GM21723 (cell line): Measurements from ENCODE around the gene RHOH.

Experiments used
- ATAC-seq: cut with Tn5 transposase; IDR thresholded peaks from one replicate; pipeline ENCODE4 v1.9.1; 2021; ENCODE audit warnings: mild to moderate bottlenecking, moderate library complexity; ENCODE audit not compliant: unreplicated experiment

RHOH gene

DNA sequence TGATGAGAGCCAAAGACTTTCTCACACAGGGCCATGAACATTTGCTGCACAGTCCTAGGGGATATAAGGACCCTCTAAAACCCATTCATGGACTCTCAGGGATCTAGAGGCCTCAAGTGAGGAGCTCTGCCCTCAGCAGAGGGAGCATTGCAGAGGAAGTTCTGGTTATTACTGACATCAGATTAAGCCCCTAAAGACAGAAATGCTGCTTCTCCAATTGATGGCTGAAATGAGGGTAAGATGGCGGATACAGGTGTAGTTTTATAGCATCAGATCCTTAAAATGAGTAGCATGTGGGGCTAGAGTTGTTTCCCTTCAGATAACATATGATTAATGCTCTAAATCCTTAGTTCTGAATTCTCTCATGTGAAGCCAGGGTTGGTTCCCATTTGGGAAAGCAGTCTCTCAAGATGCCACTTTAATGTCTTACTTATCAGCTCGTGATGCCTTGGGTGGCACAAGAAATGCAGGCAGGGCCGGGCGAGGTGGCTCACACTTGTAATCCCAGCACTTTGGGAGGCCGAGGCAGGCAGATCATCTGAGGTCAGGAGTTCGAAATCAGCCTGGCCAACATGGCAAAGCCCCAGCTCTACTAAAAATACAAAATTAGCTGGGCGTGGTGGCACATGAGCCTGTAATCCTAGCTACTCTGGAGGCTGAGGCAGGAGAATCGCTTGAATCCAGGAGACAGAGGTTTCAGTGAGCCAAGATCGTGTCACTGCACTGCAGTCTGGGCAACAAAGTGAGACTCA is 7.9 kb downstream of the RHOH start:
- no peak for ATAC-seq

- peak; percentile 63 for ATAC-seq
Measured at GRCh38 chr4:40205259-40206198, 8.7 kb downstream of the RHOH start.

DNA sequence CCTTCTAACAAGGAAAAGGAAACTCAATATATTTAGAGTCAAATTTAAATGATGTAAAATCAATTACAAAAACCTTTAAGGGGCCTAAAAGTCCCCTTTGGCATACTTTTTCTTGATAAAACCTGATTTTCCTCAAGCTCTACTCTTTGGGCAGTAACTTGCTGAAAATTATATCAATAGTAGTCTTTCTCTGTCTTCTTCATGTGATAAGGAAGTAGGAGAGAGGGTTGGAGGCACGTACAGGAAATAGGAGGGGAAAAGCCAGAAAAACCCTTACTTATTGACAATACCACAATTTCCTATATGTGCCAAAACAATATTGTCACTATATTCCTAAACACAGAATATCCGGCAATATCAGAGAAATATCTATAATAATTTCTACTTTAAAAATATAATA is 9.6 kb downstream of the RHOH start:
- ATAC-seq: no peak

DNA sequence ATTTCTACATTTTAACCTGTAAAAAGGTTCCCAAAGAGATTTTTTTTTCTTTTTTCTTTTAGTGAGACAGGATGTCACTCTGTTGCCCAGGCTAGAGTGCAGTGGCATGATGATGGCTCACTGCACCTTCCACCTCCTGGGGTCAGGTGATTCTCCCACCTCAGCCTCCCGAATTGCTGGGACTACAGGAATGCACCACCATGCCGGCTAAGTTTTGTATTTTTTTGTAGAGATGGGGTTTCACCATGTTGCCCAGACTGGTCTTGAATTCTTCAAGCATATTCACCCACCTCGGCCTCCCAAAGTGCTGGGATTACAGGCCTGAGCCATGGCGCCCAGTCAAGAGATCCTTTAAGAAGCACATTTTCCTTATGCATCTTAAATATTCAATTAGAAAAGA is 12.6 kb downstream of the RHOH start:
- ATAC-seq: no peak

DNA sequence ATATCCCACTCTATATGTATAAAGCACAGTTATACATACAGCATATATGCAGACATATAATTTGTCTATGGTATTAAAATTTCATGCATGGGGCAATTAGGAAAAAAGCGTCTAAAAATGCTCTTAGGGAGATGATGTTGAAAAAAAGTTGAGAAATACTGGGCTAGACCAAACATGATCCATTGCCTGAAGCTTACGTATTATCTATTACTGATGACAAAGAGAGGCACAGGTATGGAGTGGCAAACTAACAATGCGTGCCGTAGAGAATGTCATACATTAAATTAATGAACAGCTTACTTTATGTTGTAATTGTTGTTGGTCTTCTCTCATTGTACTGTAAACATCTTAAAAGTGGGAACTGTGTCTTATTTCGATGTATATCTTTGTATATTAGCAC is 13.9 kb downstream of the RHOH start:
- ATAC-seq: no peak

DNA sequence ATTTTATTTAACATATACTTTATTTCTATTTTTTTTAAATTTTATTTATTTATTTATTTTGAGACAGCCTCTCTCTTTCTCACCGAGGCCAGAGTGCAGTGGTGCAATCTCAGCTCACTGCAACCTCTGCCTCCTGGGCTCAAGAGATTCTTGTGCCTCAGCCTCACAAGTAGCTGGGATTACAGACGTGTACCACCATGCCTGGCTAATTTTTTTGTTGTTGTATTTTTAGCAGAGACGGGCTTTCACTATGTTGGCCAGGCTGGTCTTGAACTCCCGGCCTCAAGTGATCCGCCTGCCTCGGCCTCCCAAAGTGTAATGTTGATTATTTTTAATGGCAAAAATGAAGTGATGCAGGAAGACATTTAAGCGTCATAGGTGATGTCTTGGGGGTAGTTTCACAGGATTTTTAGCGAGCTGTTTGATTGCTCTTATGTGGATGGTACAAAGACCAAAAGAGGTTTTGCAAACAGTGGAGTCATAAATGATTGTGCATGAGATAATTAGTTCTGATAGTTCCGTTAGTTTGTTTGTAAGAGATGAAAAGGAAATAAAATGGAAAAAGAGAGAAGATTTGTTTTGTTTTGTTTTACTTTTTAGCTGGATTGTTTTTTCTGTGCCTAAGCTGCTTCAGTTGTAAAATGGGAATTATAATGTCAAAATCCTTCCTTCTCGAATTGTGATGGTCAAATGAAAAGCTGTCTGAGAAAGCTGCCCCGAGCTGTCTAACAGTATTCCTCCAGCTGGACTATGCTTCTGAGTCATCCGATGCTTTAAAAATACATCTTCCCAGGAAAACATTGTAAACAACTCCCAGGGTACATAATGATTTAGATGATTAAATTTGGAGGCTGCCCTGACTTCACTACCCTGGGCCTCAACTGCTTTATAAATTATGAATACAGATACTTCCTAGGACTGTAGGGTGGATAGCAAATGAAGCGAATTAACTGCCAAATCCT is 14.7 kb downstream of the RHOH start:
- no peak for ATAC-seq

DNA sequence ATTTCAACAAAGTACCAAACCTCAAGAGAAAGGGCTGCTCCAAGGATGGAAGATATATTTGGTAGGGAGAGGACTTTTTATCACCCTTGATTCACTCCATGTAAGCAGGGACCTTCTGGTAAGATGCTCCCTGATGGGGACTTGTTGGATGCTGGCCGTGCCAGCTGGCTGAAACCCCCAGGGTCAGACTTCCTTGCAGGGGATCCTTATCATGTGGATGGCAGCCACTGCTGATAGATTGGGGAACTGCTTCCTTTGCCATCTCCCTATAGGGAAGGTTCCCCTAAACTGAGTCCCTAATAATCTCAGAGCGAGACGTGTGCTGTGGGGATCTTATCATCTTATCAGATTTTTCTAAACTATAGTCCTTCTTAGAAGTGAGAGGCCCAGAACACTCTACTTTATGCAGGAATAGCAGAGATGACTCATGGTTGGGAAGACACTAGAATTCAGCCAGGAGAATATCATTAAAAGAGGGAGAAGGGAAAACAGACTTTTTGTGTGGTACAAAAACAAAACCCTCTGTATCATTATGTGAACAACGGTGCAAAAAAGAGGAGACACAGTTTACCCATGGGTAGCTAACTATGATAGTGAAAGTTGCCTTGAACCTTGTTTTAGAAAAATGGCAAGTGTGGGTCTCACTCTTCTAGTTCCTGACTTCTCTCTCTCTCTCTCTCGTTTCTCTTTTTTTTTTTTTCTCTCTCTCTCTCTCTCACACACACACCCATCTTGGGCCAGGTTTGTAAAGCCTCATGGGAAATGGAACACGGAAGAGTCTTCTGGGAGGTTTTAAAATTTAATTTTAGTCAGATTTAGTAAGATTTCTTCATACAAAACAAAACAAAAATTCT is 16.1 kb downstream of the RHOH start:
- ATAC-seq: no peak

DNA sequence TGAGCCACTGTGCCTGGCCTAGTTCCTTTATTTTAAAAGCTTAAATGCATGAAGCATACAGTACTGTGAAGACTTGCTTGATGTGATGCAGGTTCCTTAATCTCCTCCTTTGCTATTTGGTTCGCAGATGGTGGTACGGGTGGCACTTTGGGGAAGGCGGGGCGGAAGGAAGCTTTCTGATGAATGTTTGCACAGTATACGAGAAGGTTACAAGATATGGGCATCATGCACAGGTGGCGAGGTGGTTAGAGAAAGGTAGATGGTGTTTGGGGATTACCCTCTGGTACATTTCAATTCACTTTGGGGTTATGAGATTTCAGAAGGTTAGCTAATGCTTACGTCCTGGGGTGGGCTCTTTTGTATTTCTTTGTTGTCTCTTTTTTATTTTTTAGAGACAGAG is 17.2 kb downstream of the RHOH start:
- no peak for ATAC-seq

- ATAC-seq: no peak
Measured at GRCh38 chr4:40214661-40215418, 18.0 kb downstream of the RHOH start.

DNA sequence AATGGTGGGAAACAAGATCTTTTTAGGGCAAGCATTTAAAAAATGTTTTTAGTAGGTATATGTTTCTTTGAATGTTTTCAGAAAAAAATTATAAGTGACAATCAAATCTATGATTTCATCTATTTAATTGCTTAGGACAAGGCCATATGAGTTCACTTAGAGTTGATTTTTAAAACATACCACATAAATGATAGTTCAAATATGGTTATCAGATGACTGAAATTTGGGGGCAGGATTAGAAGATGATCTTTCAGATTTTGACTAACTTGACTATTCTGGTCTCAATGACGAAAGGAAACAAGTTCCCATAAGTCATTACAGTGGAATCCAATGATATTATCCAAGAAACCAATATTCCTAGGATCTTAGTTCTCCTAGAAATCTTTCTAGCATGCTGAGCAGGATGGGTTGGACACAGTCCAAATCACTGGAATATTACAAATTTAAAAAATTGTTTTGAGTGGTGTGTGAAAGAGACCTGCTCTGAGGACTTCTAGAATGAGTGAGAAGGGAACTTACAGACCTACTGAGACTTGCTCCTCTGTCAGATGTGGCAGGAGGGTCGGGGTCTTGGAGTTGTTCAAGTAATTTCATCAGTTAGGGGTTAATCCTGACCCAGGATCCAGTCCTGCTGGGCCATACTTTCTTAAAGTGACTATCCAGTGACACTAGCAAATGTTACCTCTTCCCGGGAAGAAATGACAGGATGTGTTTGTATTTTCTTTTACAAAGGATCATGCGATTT is 20.0 kb downstream of the RHOH start:
- ATAC-seq: no peak

- no peak for ATAC-seq
Measured at GRCh38 chr4:40221744-40222143, 24.9 kb downstream of the RHOH start.

GRCh38 chr4:40223343-40223742 is 26.5 kb downstream of the RHOH start:
- ATAC-seq: no peak

DNA sequence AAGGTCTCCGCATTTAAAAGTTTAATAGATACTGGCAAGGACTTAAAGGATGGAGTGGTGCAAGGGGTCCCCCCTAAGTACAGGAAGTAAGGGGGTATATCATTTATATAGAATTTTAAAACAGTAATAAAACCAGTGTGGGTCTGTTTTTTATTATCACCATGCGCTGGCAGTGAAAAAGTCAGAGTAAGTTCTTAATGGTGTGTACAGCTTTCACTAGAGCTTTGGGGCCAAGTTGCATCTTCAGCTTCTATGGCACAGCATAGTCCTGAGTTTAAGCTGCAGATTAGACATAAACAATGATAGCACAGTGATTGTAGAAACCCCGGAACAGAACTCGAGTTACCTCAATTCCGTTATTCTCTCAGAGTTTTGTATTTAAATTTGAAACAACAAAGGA is 27.6 kb downstream of the RHOH start:
- no peak for ATAC-seq

- ATAC-seq: no peak
Measured at GRCh38 chr4:40225497-40225896, 28.7 kb downstream of the RHOH start.

- peak; percentile 52 for ATAC-seq
Measured at GRCh38 chr4:40227284-40227683, 30.5 kb downstream of the RHOH start.

DNA sequence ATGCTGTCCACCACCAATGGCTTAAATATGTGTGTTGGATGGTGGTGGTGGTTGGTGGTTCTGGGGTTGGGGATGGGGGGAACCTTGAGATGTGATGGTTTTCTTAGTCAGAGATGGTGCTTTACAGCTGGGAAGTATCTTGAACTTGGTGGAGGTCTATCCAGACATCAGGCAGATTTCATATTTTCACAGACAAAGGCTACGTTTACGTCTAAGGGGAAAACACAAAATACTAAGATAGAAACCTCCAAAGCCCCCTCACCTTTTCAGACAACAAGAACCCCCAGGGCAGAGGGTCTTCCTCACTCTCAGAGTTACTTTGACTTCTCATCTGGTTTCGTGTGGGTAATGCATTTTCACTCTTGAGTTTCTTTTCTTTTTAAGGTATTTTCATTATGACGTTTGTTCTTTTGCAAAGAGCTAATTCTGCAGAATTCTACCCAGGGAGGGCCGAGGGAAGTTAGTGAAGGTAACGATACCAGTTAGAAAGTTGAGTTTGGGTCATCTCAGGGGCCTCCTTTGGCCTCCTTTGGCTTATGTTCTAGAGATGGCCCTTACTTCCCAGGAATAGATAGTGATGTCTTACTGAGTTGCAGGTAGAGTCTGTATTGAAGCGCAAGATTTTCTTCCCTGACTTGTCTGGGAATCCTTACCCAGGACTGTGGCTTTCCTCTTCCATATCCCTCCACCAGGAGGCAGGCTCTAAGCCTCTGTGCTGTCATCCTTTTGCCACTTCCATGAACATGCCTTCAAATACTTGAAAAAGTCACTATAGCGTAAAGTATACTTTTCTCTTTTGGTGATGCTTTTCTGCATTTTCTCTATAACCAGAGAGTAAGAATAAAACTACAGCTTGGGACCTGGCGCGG is 31.9 kb downstream of the RHOH start:
- peak; percentile 59 for ATAC-seq

GRCh38 chr4:40231316-40231863 is 34.6 kb downstream of the RHOH start:
- ATAC-seq: no peak
